GM19438 (cell line): ENCODE data around the gene DHRS11.

Source experiments
- ATAC-seq: cut with Tn5 transposase; IDR thresholded peaks from one replicate; pipeline ENCODE4 v1.9.1; 2021; ENCODE audit warnings: low read depth; ENCODE audit not compliant: unreplicated experiment

Gene DHRS11

GRCh38 chr17:36611345-36612072, 19.8 kb downstream of the DHRS11 start:
- ATAC-seq, result no peak

- ATAC-seq, result no peak
Measured at GRCh38 chr17:36612323-36612722, 20.6 kb downstream of the DHRS11 start.

- ATAC-seq, result no peak
Measured at GRCh38 chr17:36613155-36613554, 21.5 kb downstream of the DHRS11 start.

DNA sequence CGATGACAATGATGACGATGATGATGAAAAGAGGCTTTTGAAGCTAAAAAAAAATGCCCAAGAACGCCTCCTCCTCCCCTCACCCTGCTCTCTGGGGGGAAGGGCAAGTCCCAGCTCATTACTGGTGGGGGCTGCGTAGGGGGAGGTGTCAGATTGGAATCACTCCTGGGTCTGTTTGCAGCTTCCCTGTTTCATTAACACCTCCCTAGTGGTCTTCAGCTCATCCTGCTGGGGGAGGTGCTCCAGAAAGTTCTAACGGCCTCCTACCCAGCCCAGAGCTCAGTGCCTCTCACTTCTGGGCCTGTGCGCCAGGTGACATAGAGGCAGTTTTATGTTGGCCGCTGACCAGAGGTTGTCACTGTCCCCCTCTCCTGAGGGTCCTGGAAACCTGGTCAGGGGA, 22.4 kb downstream of the DHRS11 start:
- no peak for ATAC-seq

GRCh38 chr17:36614933-36615332, 23.3 kb downstream of the DHRS11 start:
- no peak for ATAC-seq

- ATAC-seq, result no peak
Measured at GRCh38 chr17:36616061-36617029, 24.7 kb downstream of the DHRS11 start.

- no peak for ATAC-seq
Measured at GRCh38 chr17:36617773-36618172, 26.1 kb downstream of the DHRS11 start.

DNA sequence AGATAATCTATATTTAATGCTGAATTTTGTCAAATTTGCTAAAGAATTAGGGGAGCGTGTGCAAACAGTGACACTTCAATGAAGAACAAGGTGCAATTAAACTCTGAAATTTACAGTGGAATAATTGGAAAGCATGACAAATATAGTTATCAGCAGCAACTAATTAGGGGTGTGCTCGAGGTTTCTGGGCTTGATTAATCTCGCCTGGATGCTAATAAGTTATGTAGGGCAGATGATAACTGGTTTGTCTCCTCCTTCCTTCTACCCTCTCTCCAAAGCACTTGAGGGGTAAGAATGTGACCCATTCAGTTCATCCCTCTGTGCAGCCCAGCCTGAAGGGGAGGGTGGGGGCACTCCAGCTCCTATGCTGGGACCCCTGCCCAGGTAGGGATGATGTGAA, 31.6 kb downstream of the DHRS11 start:
- no peak for ATAC-seq

GRCh38 chr17:36625188-36625587, 33.5 kb downstream of the DHRS11 start:
- ATAC-seq, result no peak

DNA sequence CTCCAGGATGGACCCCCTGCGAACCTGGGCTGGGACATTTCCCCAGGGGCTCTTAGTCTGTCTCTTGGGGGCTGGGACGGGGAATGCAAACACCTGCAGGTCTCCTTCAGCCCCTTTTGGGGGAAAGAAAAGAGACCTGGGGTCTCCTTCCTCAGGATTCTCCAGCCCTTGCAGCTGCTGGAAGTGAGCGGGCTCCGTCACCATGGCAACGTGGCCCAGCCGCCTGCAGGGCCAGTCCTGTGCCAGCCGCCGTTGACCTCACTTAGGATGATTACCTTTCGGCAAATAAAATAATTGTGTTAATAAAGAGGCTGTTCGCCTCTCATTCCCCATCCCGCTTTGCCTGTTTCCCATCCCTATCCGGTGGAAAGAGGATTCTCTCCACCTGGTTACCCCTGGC, 35.4 kb downstream of the DHRS11 start:
- ATAC-seq, result no peak

GRCh38 chr17:36628576-36628975, 36.9 kb downstream of the DHRS11 start:
- ATAC-seq, result no peak

DNA sequence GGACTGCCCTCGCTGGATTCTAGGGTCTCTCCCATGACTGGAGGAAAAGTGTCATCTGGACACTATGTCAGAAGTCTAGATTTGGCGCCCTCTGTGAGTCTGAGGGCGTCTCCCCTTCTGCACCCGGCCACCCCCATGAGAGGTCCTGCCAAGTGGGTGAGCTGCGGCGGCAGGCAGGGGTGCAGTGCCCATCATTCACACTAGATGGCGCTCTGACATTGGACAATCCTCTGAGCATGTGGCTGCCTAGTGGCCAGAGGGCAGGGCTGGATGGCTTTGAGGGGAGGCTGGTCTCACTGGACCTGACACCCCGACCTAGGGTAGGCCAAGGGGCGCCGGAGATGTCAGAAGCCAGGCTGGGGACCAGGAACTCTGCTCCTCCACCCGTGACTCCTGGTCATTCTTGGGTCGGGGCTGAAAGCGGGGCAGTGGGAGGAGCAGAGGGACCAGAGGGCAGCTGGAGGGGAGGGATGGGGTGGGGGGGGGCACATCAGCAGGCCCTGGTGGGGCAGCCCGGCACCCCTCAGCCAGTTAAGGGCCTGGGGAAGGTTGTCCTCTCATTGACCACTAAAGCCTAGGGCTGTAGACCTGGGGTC, 37.7 kb downstream of the DHRS11 start:
- ATAC-seq, result no peak

- ATAC-seq, result no peak
Measured at GRCh38 chr17:36629970-36630502, 38.4 kb downstream of the DHRS11 start.

- ATAC-seq, result no peak
Measured at GRCh38 chr17:36631022-36631421, 39.3 kb downstream of the DHRS11 start.

- ATAC-seq, result no peak
Measured at GRCh38 chr17:36632916-36633771, 41.5 kb downstream of the DHRS11 start.

GRCh38 chr17:36640346-36640745, 48.7 kb downstream of the DHRS11 start:
- no peak for ATAC-seq

DNA sequence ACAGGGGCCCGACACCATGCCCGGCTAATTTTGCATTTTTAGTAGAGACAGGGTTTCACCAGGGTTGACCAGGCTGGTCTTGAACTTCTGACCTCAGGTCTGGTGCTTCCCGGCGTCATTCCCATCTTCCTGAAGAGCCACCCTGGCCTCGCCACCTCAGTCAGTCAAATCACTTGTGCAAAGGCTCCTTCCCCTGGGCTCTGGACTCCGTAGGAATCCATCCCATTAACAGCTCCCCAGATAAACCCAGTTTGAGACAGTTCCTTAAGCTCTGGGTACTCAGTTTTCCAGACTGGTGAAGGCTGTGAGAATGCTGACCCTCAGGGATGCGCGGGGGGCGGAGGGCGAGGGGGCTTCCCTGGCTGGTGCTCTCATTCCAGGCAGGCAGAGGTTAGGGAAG, 49.2 kb downstream of the DHRS11 start:
- no peak for ATAC-seq

GRCh38 chr17:36641331-36641876, 49.7 kb downstream of the DHRS11 start:
- ATAC-seq, result no peak

GRCh38 chr17:36641877-36642845, 50.5 kb downstream of the DHRS11 start:
- ATAC-seq, result no peak
